Stomach (tissue), 9 donors: ENCODE measurements around the gene FZD7. TPM values are rescaled to one million over a fixed set of nuclear protein-coding genes. Genes with fewer than 3 reads are reported as not detected.

Source experiments
- DNase-seq, 2 donors: peaks; one replicate each; pipeline versions ENCODE4 v3.0.0 to v3.0.0-alpha.2; 2013 to 2019
- H3K27ac ChIP-seq, 5 donors: fragments of 200-600 bp in 4 of 5; sonication (generic) in 4 of 5; one replicate each; pipeline ENCODE4 v1.5.1; 2013 to 2019; ENCODE audit warnings: mild to moderate bottlenecking in 1 of 5, moderate library complexity in 1 of 5
- H3K27me3 ChIP-seq, 3 donors: fragments of 200-600 bp; sonication (generic); one replicate each; pipeline ENCODE4 v1.5.1; 2017 to 2019; ENCODE audit warnings: mixed run types in 1 of 3
- H3K36me3 ChIP-seq, 4 donors: fragments of 200-600 bp; sonication (generic); 1 replicate in 3 of 4; 2 replicates in 1 of 4; pipeline ENCODE4 v1.5.1; 2016 to 2019
- H3K4me1 ChIP-seq, 4 donors: fragments of 200-600 bp; sonication (generic); one replicate each; pipeline ENCODE4 v1.5.1; 2016 to 2019
- H3K4me3 ChIP-seq, 4 donors: fragments of 200-600 bp; sonication (generic) in 3 of 4; one replicate each; pipeline ENCODE4 v1.5.1; 2016 to 2019; ENCODE audit warnings: mild to moderate bottlenecking in 1 of 4
- H3K9me3 ChIP-seq, 4 donors: fragments of 200-600 bp; sonication (generic); one replicate each; pipeline ENCODE4 v1.5.1; 2016 to 2019
- EP300 ChIP-seq: sonication (generic); formaldehyde crosslinking; IDR thresholded peaks from one replicate; pipeline ENCODE4 v1.6.1; 2017; ENCODE audit warnings: antibody characterized with exemption
- POLR2A ChIP-seq, 4 donors: fragments of 450-650 bp; IDR thresholded peaks; one replicate each; pipeline ENCODE4 v1.6.1; 2016; ENCODE audit warnings: antibody characterized with exemption in 4 of 4, control low read depth in 2 of 4, mild to moderate bottlenecking in 1 of 4, moderate library complexity in 1 of 4
- POLR2AphosphoS5 ChIP-seq, 3 donors: sonication (generic); formaldehyde crosslinking; IDR thresholded peaks; one replicate each; pipeline ENCODE4 v1.6.1; 2016; ENCODE audit warnings: antibody characterized with exemption in 3 of 3
- WGBS, 5 donors: extraction: QIAGEN DNeasy Blood & Tissue Kit in 3 of 5; methylation state at CpG; one replicate each; pipeline versions ENCODE4 v1.1.5 to v1.1.7; 2013 to 2018; 5-methylcytosine and 5-hydroxymethylcytosine counted together
- intact Hi-C: fragments of 100-400 bp; cut with DNase I; formaldehyde crosslinking; loops from one replicate; pipeline ENCODE4 v1.15.1; 2023; ENCODE audit warnings: low total_unique reads
- polyA plus RNA-seq, 3 donors: library from polyadenylated mRNA; stranded (reverse); fragments of 200-250 nt; gene quantifications; one replicate each; pipeline ENCODE4 v1.2.3, GENCODE V29; 2013
- total RNA-seq, 5 donors: library from RNA; depleted of rRNA; stranded (reverse); fragments of >200 nt; gene quantifications; one replicate each; pipeline versions ENCODE4 v1.1.0 to v1.2.3, GENCODE V29; 2014 to 2016
- TF ChIP-seq, protein P1 (sequence below), 7 experiments: fragments of 450-650 bp in 4 of 7; fragments of 200-600 bp in 3 of 7; sonication (generic) in 3 of 7; IDR thresholded peaks; one replicate each; pipeline ENCODE4 v1.5.1; 2016 to 2019; ENCODE audit warnings: antibody characterized with exemption in 7 of 7, control low read depth in 2 of 7, mild to moderate bottlenecking in 1 of 7
- donor health status: healthy with polysubstance abuse.
- donor health status: Bipolar disorder and iron deficiency.
- donor health status: healthy.

FZD7 gene
- total and polyA plus RNA-seq, 8 donors: 1.7 to 20.9 (median 4.9) TPM

GRCh38 chr2:202007015-202007982, 26.4 kb upstream of the FZD7 start:
- no peak for TF ChIP-seq POLR2A (IDR thresholded peaks at IDR 0.05)
- TF ChIP-seq, protein P1, sequence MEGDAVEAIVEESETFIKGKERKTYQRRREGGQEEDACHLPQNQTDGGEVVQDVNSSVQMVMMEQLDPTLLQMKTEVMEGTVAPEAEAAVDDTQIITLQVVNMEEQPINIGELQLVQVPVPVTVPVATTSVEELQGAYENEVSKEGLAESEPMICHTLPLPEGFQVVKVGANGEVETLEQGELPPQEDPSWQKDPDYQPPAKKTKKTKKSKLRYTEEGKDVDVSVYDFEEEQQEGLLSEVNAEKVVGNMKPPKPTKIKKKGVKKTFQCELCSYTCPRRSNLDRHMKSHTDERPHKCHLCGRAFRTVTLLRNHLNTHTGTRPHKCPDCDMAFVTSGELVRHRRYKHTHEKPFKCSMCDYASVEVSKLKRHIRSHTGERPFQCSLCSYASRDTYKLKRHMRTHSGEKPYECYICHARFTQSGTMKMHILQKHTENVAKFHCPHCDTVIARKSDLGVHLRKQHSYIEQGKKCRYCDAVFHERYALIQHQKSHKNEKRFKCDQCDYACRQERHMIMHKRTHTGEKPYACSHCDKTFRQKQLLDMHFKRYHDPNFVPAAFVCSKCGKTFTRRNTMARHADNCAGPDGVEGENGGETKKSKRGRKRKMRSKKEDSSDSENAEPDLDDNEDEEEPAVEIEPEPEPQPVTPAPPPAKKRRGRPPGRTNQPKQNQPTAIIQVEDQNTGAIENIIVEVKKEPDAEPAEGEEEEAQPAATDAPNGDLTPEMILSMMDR (IDR thresholded peaks at IDR 0.05): no peak
- TF ChIP-seq EP300: no peak
- TF ChIP-seq POLR2AphosphoS5 (IDR thresholded peaks at IDR 0.05): no peak
- Histone ChIP-seq H3K4me1 (peaks cover 0 to 6% (median 0%) of the 10 kb centered on the region in 4 donors), H3K4me3 (no peak overlapping the region), H3K27me3 (no peaks in the 10 kb centered on the region), H3K9me3 (no peaks in the 10 kb centered on the region), H3K36me3 (no peaks in the 10 kb centered on the region), H3K27ac (no peak overlapping the region)
- DNase-seq: no peak
- WGBS, 5 donors: 66 to 84% (median 77%) methylated on average over 7 of the region's 7 CpGs
- intact Hi-C loops: no loop called here

GRCh38 chr2:202007983-202008354, 25.7 kb upstream of the FZD7 start:
- no peak for DNase-seq
- WGBS, 5 donors: 53 to 87% (median 70%) methylated on average over 2 of the region's 2 CpGs
- H3K4me3 ChIP-seq: no peak overlapping the region
- no peak for TF ChIP-seq POLR2AphosphoS5 (IDR thresholded peaks at IDR 0.05)
- no peak for TF ChIP-seq POLR2A (IDR thresholded peaks at IDR 0.05)
- TF ChIP-seq EP300: no peak
- TF ChIP-seq, protein P1 (IDR thresholded peaks at IDR 0.05): no peak
- no peaks in the 10 kb centered on the region for H3K27me3 ChIP-seq
- intact Hi-C loops: no loop called here
- no peaks in the 10 kb centered on the region for H3K36me3 ChIP-seq
- H3K4me1 ChIP-seq: peaks cover 0 to 6% (median 0%) of the 10 kb centered on the region in 4 donors
- H3K27ac ChIP-seq: no peak overlapping the region
- H3K9me3 ChIP-seq: no peaks in the 10 kb centered on the region

GRCh38 chr2:202009019-202009481, 24.6 kb upstream of the FZD7 start:
- Histone ChIP-seq H3K36me3 (no peaks in the 10 kb centered on the region), H3K27ac (no peak overlapping the region)

DNA sequence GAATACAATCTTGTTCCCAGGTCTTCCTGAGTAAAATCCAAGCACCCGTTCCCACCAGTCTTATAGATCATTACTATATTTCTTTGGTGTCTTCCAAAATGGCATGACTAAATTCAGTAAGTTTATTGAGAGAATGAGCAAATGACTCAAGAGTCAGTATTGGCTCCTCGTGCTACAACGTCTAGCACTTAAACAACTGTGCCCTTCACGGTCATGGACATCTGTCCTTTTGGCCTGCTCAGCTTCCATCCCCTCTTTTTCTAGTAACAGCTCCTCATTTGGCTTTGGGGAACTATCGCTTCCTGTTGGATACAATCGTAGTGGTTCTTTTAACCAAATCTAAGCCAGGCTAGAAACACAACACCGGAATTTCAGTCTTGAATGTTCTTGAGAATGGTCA, 24.1 kb upstream of the FZD7 start:
- Histone ChIP-seq H3K4me3 (no peak overlapping the region), H3K27ac (no peak overlapping the region), H3K36me3 (no peaks in the 10 kb centered on the region), H3K4me1 (peaks cover 0 to 6% (median 0%) of the 10 kb centered on the region in 4 donors), H3K9me3 (no peaks in the 10 kb centered on the region), H3K27me3 (no peaks in the 10 kb centered on the region)
- 76 to 91% (median 87%) methylated on average over 7 of the region's 7 CpGs for WGBS, 5 donors
- intact Hi-C loops: no loop called here
- DNase-seq: no peak
- no peak for TF ChIP-seq POLR2A (IDR thresholded peaks at IDR 0.05)
- TF ChIP-seq EP300: no peak
- no peak for TF ChIP-seq POLR2AphosphoS5 (IDR thresholded peaks at IDR 0.05)
- TF ChIP-seq, protein P1 (IDR thresholded peaks at IDR 0.05): no peak

More at GRCh38 chr2:202009019-202009481, 24.6 kb upstream of the FZD7 start:
- intact Hi-C loops: no loop called here
- peak in 1 of 2 donors; percentile 73 for DNase-seq
- Histone ChIP-seq H3K9me3 (no peaks in the 10 kb centered on the region), H3K4me3 (no peak overlapping the region), H3K4me1 (peaks cover 0 to 6% (median 0%) of the 10 kb centered on the region in 4 donors), H3K27me3 (no peaks in the 10 kb centered on the region)
- WGBS, 5 donors: 42 to 76% (median 66%) methylated on average over 5 of the region's 5 CpGs
- TF ChIP-seq POLR2AphosphoS5 (IDR thresholded peaks at IDR 0.05): no peak
- no peak for TF ChIP-seq POLR2A (IDR thresholded peaks at IDR 0.05)
- TF ChIP-seq, protein P1 (IDR thresholded peaks at IDR 0.05): no peak
- no peak for TF ChIP-seq EP300
